HG03280 (cell line): ENCODE measurements around the gene WWP2.
"Not testable (repeated sequence)": the region's sequence is repeated elsewhere in the genome, so short reads cannot be mapped to it uniquely, and the experiment has no call there.

Experiments used
- ATAC-seq: cut with Tn5 transposase; IDR thresholded peaks from one replicate; pipeline ENCODE4 v1.9.1; 2021; ENCODE audit warnings: mild to moderate bottlenecking, moderate library complexity; ENCODE audit not compliant: unreplicated experiment

The WWP2 gene

DNA sequence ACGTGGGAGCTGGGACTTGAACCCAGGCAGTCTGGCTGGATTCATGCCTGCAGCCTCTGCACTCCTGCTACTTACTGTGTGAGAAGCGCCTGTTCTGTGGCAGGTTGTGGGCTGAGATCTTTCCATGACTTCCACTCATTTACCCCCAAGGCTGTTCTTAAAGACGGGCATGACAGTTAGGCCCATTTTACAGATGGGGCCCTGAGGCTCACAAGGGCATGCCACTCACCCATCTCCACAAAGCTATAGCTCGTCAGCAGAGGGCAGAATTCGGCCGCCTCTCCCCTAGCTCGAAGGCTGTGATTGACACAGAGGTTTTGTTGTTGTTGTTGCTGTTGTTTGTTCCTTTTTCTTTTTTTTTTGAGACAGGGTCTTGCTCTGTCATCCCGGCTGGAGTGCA is 210.8 kb downstream of the WWP2 start:
- not testable (repeated sequence) for ATAC-seq

DNA sequence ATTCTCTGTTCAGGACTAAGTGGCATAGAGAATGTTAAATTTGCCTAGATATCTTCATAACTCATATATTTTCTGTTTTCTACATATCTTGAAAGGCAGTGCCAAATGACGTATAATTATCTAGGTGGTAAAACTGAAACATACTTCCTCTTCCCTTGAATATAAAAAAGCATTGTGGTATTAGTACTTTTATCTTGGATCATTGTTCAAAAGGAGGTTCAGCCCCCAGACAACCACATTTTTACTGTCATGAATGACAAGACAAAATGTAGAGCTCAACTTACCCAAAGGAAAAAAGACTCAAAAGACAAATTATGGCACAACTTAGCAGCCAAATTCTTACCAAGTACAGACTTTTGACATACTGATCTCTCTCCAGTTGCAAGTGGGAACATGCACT is 223.1 kb downstream of the WWP2 start:
- not testable (repeated sequence) for ATAC-seq
